GM12878 (cell line): Measurements from ENCODE around the gene LIN37. TPM values are rescaled to one million over a fixed set of nuclear protein-coding genes. Genes with fewer than 3 reads are reported as not detected.
A peak's percentile ranks its signal among the peaks of the same experiment; 100 is the strongest.

ENCODE experiments used
- BCL11A ChIP-seq: IDR thresholded peaks from 2 replicates; pipeline ENCODE4 v1.6.1; 2011; ENCODE audit warnings: low read depth, low read length
- BHLHE40 ChIP-seq, 2 experiments: fragments of 450-650 bp in 1 of 2; IDR thresholded peaks; 2 replicates each; pipeline ENCODE4 v1.6.1; 2011 to 2017; ENCODE audit warnings: low read depth in 2 of 2, borderline replicate concordance in 1 of 2, improper control_type of control experiment in 1 of 2, low read length in 1 of 2, mild to moderate bottlenecking in 1 of 2
- CEBPZ ChIP-seq: fragments of 150-350 bp; IDR thresholded peaks from 2 replicates; pipeline ENCODE4 v1.6.1; 2016; ENCODE audit warnings: low read depth, low read length
- CREB1 ChIP-seq: IDR thresholded peaks from 2 replicates; pipeline ENCODE4 v1.6.1; 2012; ENCODE audit warnings: low read depth, mild to moderate bottlenecking, inconsistent platforms
- CREM ChIP-seq: IDR thresholded peaks from 2 replicates; pipeline ENCODE4 v1.6.1; 2014; ENCODE audit warnings: antibody characterized with exemption, low read depth
- EGR1 ChIP-seq, 2 experiments: IDR thresholded peaks; 1 replicate in 1 of 2; 2 replicates in 1 of 2; pipeline ENCODE4 v1.6.1; 2011 to 2012; ENCODE audit warnings: low read depth in 2 of 2, low read length in 2 of 2, borderline replicate concordance in 1 of 2, mild to moderate bottlenecking in 1 of 2, moderate library complexity in 1 of 2
- HCFC1 ChIP-seq: fragments of 150-350 bp; IDR thresholded peaks from 2 replicates; pipeline ENCODE4 v1.6.1; 2014; ENCODE audit warnings: low read length
- HDAC2 ChIP-seq: fragments of 200-600 bp; sonication (generic); IDR thresholded peaks from 2 replicates; pipeline ENCODE4 v1.6.1; 2017
- IRF4 ChIP-seq: IDR thresholded peaks from 2 replicates; pipeline ENCODE4 v1.6.1; 2011; ENCODE audit warnings: low read depth, low read length
- MEF2B ChIP-seq: fragments of 450-650 bp; IDR thresholded peaks from 2 replicates; pipeline ENCODE4 v1.6.1; 2018; ENCODE audit warnings: mild to moderate bottlenecking, moderate library complexity; ENCODE audit not compliant: partially characterized antibody, poor library complexity, severe bottlenecking
- MXI1 ChIP-seq: fragments of 150-350 bp; IDR thresholded peaks from 2 replicates; pipeline ENCODE4 v1.6.1; 2011; ENCODE audit warnings: low read depth, mild to moderate bottlenecking, inconsistent platforms, low read length, improper control_type of control experiment
- MYC ChIP-seq: IDR thresholded peaks from 2 replicates; pipeline ENCODE4 v1.6.1; 2011; ENCODE audit warnings: mild to moderate bottlenecking, low read length, moderate library complexity, inconsistent platforms; ENCODE audit not compliant: insufficient read depth, insufficient replicate concordance, insufficient read length, severe bottlenecking
- NBN ChIP-seq: fragments of 450-650 bp; IDR thresholded peaks from 2 replicates; pipeline ENCODE4 v1.6.1; 2016
- RCOR1 ChIP-seq: conservative IDR thresholded peaks from 2 replicates; pipeline ENCODE4 v1.6.1; 2012; ENCODE audit warnings: low read depth, low read length, improper control_type of control experiment
- SMAD1 ChIP-seq: fragments of 450-650 bp; IDR thresholded peaks from 2 replicates; pipeline ENCODE4 v1.6.1; 2018; ENCODE audit warnings: mild to moderate bottlenecking, low read depth; ENCODE audit not compliant: partially characterized antibody
- SMC3 ChIP-seq: IDR thresholded peaks from 2 replicates; pipeline ENCODE4 v1.6.1; 2011; ENCODE audit warnings: low read length, improper control_type of control experiment, borderline replicate concordance
- STAT1 ChIP-seq: fragments of 450-650 bp; conservative IDR thresholded peaks from 2 replicates; pipeline ENCODE4 v1.6.1; 2014; ENCODE audit warnings: antibody characterized with exemption, mild to moderate bottlenecking
- TCF7 ChIP-seq: IDR thresholded peaks from 2 replicates; pipeline ENCODE4 v1.6.1; 2014; ENCODE audit warnings: antibody characterized with exemption, borderline replicate concordance
- ZNF687 ChIP-seq: fragments of 450-650 bp; IDR thresholded peaks from 2 replicates; pipeline ENCODE4 v1.6.1; 2017; ENCODE audit warnings: mild to moderate bottlenecking, moderate library complexity
- ZZZ3 ChIP-seq: IDR thresholded peaks from 2 replicates; pipeline ENCODE4 v1.6.1; 2011; ENCODE audit warnings: low read depth; ENCODE audit not compliant: control insufficient read depth, insufficient read length
- polyA plus RNA-seq, 11 experiments: library from polyadenylated mRNA; depleted of rRNA in 4 of 11; unstranded in 6 of 11; stranded (reverse) in 5 of 11; fragments of >200 nt; fragmentation: Nextera tagmentation in 4 of 11; fragmentation: Illumina TruSeq in 1 of 11; extraction: Ambion mirVana in 4 of 11; extraction: Trizol in 1 of 11; gene quantifications; 1 replicate in 1 of 11; 2 replicates in 10 of 11; pipeline versions ENCODE4 v1.2.1 to v1.2.3, GENCODE V29; 2011 to 2016; ENCODE audit warnings: inconsistent platforms in 2 of 11, missing spikeins in 2 of 11, low read depth in 1 of 11
- total RNA-seq, 4 experiments: library from RNA; depleted of rRNA in 3 of 4; stranded (reverse); fragments of >200 nt in 3 of 4; fragmentation: Illumina TruSeq in 1 of 4; extraction: Trizol in 1 of 4; gene quantifications; 2 replicates each; pipeline versions ENCODE4 v1.2.1 to v1.2.3, GENCODE V29; 2013 to 2021
- TF ChIP-seq, protein P1 (sequence below): fragments of 450-650 bp; IDR thresholded peaks from 2 replicates; pipeline ENCODE4 v1.6.1; 2017; ENCODE audit warnings: low read depth, mild to moderate bottlenecking, moderate library complexity

Gene LIN37
- total and polyA plus RNA-seq, 10 of the 15 experiments (the other 5 are each of a cell fraction or from before 2014, with no cell fraction given): 0.69 to 11.9 (median 7.6) TPM

DNA sequence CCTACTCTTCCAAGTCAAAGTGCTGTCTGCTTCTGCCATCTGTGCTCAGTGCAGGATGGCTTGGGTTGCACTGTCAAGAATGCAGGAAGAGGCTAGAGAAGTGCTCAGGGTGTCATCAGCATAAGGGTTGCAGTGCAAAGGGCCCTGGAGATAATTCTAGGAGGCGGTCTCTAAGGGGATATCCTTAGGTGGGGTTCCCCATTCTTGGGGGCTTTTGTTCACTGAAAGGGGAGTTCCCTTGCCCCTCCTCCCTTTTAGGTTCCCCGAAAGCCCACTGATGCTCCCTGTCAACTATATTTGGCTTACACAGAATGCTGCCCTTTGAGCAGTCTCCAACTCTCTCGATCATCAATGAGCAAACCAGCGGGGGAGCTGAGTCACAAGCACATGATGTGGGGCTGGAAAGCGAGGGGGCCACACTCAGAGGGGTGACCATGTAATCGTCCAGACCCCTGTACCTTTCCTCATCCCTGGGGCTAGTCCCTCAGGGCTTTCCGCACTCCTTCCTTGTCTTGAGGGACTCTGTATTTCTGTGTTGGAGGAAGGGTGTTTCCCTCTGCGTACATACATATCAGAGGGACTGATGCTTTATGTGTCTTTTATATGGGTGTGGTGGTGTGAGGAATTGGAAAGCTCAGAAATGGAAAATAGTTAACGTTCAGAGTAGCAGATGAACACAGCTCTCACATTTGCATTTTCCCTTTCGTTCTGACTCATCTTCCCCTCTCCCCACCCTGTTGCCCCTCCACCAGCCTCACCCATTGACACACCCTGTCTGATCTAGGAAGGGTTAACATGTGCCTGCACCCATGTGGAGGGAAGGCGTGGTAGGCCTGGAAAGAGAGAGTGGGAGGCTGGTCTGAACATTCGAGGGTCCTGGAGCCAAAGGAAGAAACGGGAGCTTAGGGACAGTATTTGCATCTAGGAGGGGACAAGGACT is 37.3 kb upstream of the LIN37 start (continued):
- TF ChIP-seq BHLHE40 (IDR thresholded peaks at IDR 0.05; ENCODE audit: borderline replicate concordance in 1 of 2, low read depth in 2 of 2, low read length in 1 of 2): peak; percentile 59 to 74
- TF ChIP-seq HCFC1: no peak
- TF ChIP-seq NBN: peak; percentile 69
- TF ChIP-seq, protein P1, sequence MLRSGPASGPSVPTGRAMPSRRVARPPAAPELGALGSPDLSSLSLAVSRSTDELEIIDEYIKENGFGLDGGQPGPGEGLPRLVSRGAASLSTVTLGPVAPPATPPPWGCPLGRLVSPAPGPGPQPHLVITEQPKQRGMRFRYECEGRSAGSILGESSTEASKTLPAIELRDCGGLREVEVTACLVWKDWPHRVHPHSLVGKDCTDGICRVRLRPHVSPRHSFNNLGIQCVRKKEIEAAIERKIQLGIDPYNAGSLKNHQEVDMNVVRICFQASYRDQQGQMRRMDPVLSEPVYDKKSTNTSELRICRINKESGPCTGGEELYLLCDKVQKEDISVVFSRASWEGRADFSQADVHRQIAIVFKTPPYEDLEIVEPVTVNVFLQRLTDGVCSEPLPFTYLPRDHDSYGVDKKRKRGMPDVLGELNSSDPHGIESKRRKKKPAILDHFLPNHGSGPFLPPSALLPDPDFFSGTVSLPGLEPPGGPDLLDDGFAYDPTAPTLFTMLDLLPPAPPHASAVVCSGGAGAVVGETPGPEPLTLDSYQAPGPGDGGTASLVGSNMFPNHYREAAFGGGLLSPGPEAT: peak; percentile 63; the same call in 1 of the 2 replicates
- peak; percentile 99 for TF ChIP-seq IRF4
- peak; percentile 63; the same call in 1 of the 2 replicates for TF ChIP-seq CREM
- no peak for TF ChIP-seq ZZZ3
- 0 out of 2 replicates have a peak, but pooled peaks have one; percentile 59 for TF ChIP-seq RCOR1
- TF ChIP-seq STAT1: no peak
- no peak for TF ChIP-seq TCF7
- TF ChIP-seq SMC3: no peak
- TF ChIP-seq ZNF687: peak; percentile 99
- TF ChIP-seq MYC: peak; percentile 56
- TF ChIP-seq BCL11A: peak; percentile 51; the same call in 1 of the 2 replicates
- TF ChIP-seq EGR1 (IDR thresholded peaks at IDR 0.05; ENCODE audit: borderline replicate concordance in 1 of 2, low read depth in 2 of 2, low read length in 2 of 2): no peak; a peak in 1 of 3 replicates
- peak; percentile 48 for TF ChIP-seq MEF2B
- TF ChIP-seq SMAD1: peak; percentile 17
- peak; percentile 46; the same call in 1 of the 2 replicates for TF ChIP-seq CREB1
- TF ChIP-seq HDAC2: no peak
- TF ChIP-seq MXI1: peak; percentile 84
- no peak for TF ChIP-seq CEBPZ
